ENCODE measurements around the gene NOSIP. TPM values are rescaled to one million over a fixed set of nuclear protein-coding genes. Genes with fewer than 3 reads are reported as not detected.

NOSIP gene
- total RNA-seq, 6 experiments from 2014 or later, result 16.2 to 31.9 (median 23.2) TPM

DNA sequence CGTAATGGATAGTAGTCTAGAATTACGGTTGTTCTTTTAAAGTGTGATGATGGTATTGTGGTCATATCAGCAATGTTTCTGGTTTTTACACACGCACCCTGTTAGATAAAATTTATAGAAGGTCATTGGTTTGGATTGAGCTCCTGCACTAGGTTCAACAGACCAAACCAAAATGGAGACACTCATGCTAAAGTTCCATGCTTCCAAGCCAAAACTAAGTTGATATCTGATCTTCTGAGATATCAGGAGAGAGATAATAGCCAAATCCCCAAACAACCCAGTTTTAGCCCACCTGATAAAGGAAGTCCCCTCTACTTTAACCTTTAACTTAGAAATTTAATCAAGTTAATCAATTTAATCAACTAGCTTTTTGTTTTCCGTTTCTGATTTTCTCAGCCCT lies 1.2 kb downstream of the NOSIP start:
- TF ChIP-seq POLR2A (IDR thresholded peaks at IDR 0.05), result no peak
- TF ChIP-seq, protein P1, sequence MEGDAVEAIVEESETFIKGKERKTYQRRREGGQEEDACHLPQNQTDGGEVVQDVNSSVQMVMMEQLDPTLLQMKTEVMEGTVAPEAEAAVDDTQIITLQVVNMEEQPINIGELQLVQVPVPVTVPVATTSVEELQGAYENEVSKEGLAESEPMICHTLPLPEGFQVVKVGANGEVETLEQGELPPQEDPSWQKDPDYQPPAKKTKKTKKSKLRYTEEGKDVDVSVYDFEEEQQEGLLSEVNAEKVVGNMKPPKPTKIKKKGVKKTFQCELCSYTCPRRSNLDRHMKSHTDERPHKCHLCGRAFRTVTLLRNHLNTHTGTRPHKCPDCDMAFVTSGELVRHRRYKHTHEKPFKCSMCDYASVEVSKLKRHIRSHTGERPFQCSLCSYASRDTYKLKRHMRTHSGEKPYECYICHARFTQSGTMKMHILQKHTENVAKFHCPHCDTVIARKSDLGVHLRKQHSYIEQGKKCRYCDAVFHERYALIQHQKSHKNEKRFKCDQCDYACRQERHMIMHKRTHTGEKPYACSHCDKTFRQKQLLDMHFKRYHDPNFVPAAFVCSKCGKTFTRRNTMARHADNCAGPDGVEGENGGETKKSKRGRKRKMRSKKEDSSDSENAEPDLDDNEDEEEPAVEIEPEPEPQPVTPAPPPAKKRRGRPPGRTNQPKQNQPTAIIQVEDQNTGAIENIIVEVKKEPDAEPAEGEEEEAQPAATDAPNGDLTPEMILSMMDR (IDR thresholded peaks at IDR 0.05), result no peak
- ATAC-seq (no peak), DNase-seq (no peak)
- 61% methylated on average over 4 of the region's 4 CpGs for WGBS (ENCODE audit: insufficient coverage, low coverage, low lambda C conversion rate, missing lambda C conversion rate)
- peaks cover 0 to 12% (median 0%) of the 10 kb centered on the region in 4 donors for H3K36me3 ChIP-seq
- peaks cover 0 to 17% (median 6%) of the 10 kb centered on the region in 4 donors for H3K4me1 ChIP-seq
- intact Hi-C loops (cut with DNase I), result loop anchor here in 1 of 2 donors (10.0 kb wide), 1 partner anchor 106 kb away; the partner anchor contains the start of gene ADM5
- peak overlapping the region in 1 of 3 donors; percentile 79 for H3K4me3 ChIP-seq
- H3K27me3 ChIP-seq, result no peaks in the 10 kb centered on the region
- H3K9me3 ChIP-seq, result no peaks in the 10 kb centered on the region
- no peak overlapping the region for H3K27ac ChIP-seq

DNA sequence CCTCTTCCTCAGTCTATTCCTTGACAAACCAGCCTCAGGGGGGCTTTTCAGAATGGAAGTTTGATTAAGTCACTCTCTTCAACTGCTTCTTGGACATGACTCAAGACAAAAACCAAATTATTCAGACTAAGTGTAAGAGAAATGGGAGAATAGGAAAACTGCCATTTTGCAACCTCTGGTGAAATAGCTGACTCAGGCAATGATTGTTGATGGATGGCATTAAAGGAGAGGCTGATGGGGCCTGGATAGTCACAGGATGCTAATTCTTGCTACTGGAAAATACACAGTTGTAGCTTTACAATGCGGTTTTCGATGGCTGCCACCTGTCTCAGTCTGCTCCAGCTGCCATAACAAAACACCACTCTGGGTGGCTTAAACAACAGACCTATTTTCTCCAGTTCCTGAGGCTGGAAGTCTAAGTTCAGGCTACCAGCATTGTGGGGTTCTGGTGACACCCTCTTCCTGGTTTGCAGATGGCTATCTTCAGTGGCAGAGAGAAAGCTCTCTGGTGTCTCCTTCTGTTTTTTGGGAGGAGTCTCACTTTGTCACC lies 6.1 kb downstream of the NOSIP start:
- ATAC-seq (no peak), DNase-seq (no peak)
- WGBS (ENCODE audit: insufficient coverage, low coverage, low lambda C conversion rate, missing lambda C conversion rate), result no CpG with 5 or more reads among the region's 2 CpGs
- H3K36me3 ChIP-seq, result peaks cover 0 to 12% (median 0%) of the 10 kb centered on the region in 4 donors
- no peaks in the 10 kb centered on the region for H3K27me3 ChIP-seq
- peaks cover 0 to 17% (median 8%) of the 10 kb centered on the region in 4 donors for H3K4me1 ChIP-seq
- no peak overlapping the region for H3K4me3 ChIP-seq
- H3K27ac ChIP-seq, result no peak overlapping the region
- H3K9me3 ChIP-seq, result no peaks in the 10 kb centered on the region
- TF ChIP-seq, protein P1 (IDR thresholded peaks at IDR 0.05), result no peak
- no peak for TF ChIP-seq POLR2A (IDR thresholded peaks at IDR 0.05)
- intact Hi-C loops (cut with DNase I), result loop anchor here in 1 of 2 donors (10.0 kb wide), 1 partner anchor 111 kb away; the partner anchor contains the start of gene ADM5

DNA sequence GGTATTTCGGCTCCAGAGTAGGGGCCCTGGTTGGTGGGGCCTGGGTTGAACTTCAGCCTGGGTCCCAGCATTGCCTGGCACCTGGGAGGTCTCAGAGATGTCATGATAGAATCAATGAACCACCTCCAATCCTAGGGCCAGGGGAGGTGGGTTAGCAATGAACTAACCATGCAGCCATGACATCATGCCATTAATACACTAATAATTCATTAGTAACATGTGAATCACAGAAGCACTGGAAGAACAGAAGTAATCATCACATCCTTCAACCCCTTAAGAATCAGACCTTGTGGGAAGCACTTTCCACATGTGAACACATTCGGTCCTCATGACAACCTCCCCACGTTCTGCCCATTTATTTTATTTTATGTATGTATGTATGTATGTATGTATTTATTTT lies 6.9 kb downstream of the NOSIP start:
- ATAC-seq, result no peak
- intact Hi-C loops (cut with DNase I), result loop anchor here in 1 of 2 donors (10.0 kb wide), 1 partner anchor 111 kb away; the partner anchor contains the start of gene ADM5
- peaks cover 0 to 13% (median 5%) of the 10 kb centered on the region in 4 donors for H3K4me1 ChIP-seq
- DNase-seq, result no peak
- H3K27me3 ChIP-seq, result no peaks in the 10 kb centered on the region
- no peak for TF ChIP-seq POLR2A (IDR thresholded peaks at IDR 0.05)
- TF ChIP-seq, protein P1 (IDR thresholded peaks at IDR 0.05), result no peak
- H3K9me3 ChIP-seq, result no peaks in the 10 kb centered on the region
- 80% methylated on average over 2 of the region's 3 CpGs for WGBS (ENCODE audit: insufficient coverage, low coverage, low lambda C conversion rate, missing lambda C conversion rate)
- H3K4me3 ChIP-seq, result no peak overlapping the region
- H3K36me3 ChIP-seq, result peaks cover 0 to 12% (median 0%) of the 10 kb centered on the region in 4 donors
- H3K27ac ChIP-seq, result no peak overlapping the region

DNA sequence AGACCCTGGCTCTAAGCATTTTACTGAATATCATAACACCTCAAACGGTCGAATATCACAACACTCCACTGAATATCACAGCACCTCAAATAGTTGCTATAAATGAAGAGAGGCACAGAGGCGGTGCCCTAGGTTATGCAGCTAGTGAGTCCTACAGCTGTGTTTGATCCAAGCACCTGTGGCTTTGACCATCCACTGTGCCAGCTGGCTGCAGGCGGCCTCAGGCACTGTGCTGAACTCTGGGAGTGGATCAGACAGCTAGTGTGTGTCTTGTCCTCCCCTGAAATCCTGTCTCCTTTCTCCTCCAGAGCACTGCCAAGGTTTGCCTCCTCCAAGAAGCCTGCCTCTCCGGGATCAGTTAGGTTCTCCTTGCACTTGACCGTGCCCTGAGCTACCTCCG lies 7.3 kb downstream of the NOSIP start:
- H3K4me1 ChIP-seq, result peaks cover 0 to 13% (median 5%) of the 10 kb centered on the region in 4 donors
- DNase-seq, result no peak
- no peak overlapping the region for H3K4me3 ChIP-seq
- no peak overlapping the region for H3K27ac ChIP-seq
- TF ChIP-seq, protein P1 (IDR thresholded peaks at IDR 0.05), result no peak
- TF ChIP-seq POLR2A (IDR thresholded peaks at IDR 0.05), result no peak
- H3K36me3 ChIP-seq, result peaks cover 0 to 12% (median 0%) of the 10 kb centered on the region in 4 donors
- H3K27me3 ChIP-seq, result no peaks in the 10 kb centered on the region
- no peaks in the 10 kb centered on the region for H3K9me3 ChIP-seq
- WGBS (ENCODE audit: insufficient coverage, low coverage, low lambda C conversion rate, missing lambda C conversion rate), result 80% methylated on average over 1 of the region's 7 CpGs
- intact Hi-C loops (cut with DNase I), result loop anchor here in 1 of 2 donors (10.0 kb wide), 1 partner anchor 112 kb away; the partner anchor contains the start of gene ADM5
- ATAC-seq, result no peak

All from right lobe of liver (tissue), 6 donors.